Loucy (cell line): ENCODE results near the gene MPV17L.

Experiments
- CTCF ChIP-seq: fragments of 200-600 bp; sonication (generic); conservative IDR thresholded peaks from 2 replicates; pipeline ENCODE4 v1.5.1; 2014; ENCODE audit warnings: mild to moderate bottlenecking, antibody characterized with exemption, low read length
- EZH2phosphoT487 ChIP-seq: fragments of 200-600 bp; IDR thresholded peaks from 2 replicates; pipeline ENCODE4 v1.6.1; 2018; ENCODE audit warnings: antibody characterized with exemption, mild to moderate bottlenecking, moderate library complexity, borderline replicate concordance

GRCh38 chr16:15399317-15399716, 3.8 kb downstream of the MPV17L start:
- TF ChIP-seq CTCF (no peak), EZH2phosphoT487 (no peak)
